ENCODE results near the gene COMMD3.

- TF ChIP-seq EZH2phosphoT487 (IDR thresholded peaks at IDR 0.05; ENCODE audit: insufficient read depth, low read depth), result no peak
- no peak for TF ChIP-seq EZH2 (IDR thresholded peaks at IDR 0.05; ENCODE audit: insufficient read depth, poor library complexity, severe bottlenecking)
These were observed 35.0 kb downstream of the COMMD3 start for GRCh38 chr10:22351131-22351703.

Measured in GM23248 (cell line).